Measurements from ENCODE around the gene KLHL26.

GRCh38 chr19:18605196-18605545 lies 31.7 kb upstream of the KLHL26 start:
- TF ChIP-seq CTCF (IDR thresholded peaks at IDR 0.05; ENCODE audit: low read depth, low read length): no peak
- TF ChIP-seq EZH2phosphoT487 (IDR thresholded peaks at IDR 0.05; ENCODE audit: low read depth): no peak
